WTC11 (cell line): ENCODE results near the gene AKAP10. TPM values are rescaled to one million over a fixed set of nuclear protein-coding genes. Genes with fewer than 3 reads are reported as not detected.
A peak's percentile ranks its signal among the peaks of the same experiment; 100 is the strongest.

Experiments used
- ATAC-seq: fragments of 200-7000 bp; cut with Tn5 transposase; 2 replicates; pipeline ENCODE4 v1.10.0; 2021; ENCODE audit warnings: mild to moderate bottlenecking, moderate library complexity
- CTCF ChIA-PET: fragments of 300-600 bp; sonication (Branson Sonifier 250); formaldehyde crosslinking; loops from one replicate; lab custom pipeline; 2021; ENCODE audit warnings: antibody characterized with exemption; lab: Charles Lee
- POLR2A ChIA-PET: fragments of 350-600 bp; sonication (Branson Sonifier 250); formaldehyde crosslinking; loops from one replicate; lab custom pipeline; 2021; ENCODE audit warnings: antibody characterized with exemption; lab: Charles Lee
- DNase-seq: peaks from one replicate; pipeline ENCODE4 v3.0.0; 2021; ENCODE audit warnings: low spot score
- H3K27ac Mint-ChIP-seq: 2 replicates; pipeline ENCODE4 v1.8.0; 2021; ENCODE audit warnings: mixed read lengths
- H3K27me3 Mint-ChIP-seq: 2 replicates; pipeline ENCODE4 v1.8.0; 2021; ENCODE audit warnings: low read depth, mild to moderate bottlenecking, moderate library complexity, mixed read lengths
- H3K36me3 Mint-ChIP-seq: 2 replicates; pipeline ENCODE4 v1.8.0; 2021; ENCODE audit warnings: mixed read lengths
- H3K4me1 Mint-ChIP-seq: 2 replicates; pipeline ENCODE4 v1.8.0; 2022; ENCODE audit warnings: mixed read lengths
- H3K4me3 Mint-ChIP-seq: 2 replicates; pipeline ENCODE4 v1.8.0; 2021; ENCODE audit warnings: mild to moderate bottlenecking, moderate library complexity, mixed read lengths
- H3K9me3 Mint-ChIP-seq: 2 replicates; pipeline ENCODE4 v1.8.0; 2021; ENCODE audit warnings: mixed read lengths
- ATF3 ChIP-seq: sonication (generic); formaldehyde crosslinking; conservative IDR thresholded peaks from 2 replicates; pipeline ENCODE4 v1.8.1; 2022; ENCODE audit warnings: mild to moderate bottlenecking, missing genetic modification reagents
- CREM ChIP-seq: sonication (generic); formaldehyde crosslinking; IDR thresholded peaks from 2 replicates; pipeline ENCODE4 v1.8.1; 2022; ENCODE audit warnings: mild to moderate bottlenecking, missing genetic modification reagents, moderate library complexity
- ETV6 ChIP-seq: sonication (generic); formaldehyde crosslinking; IDR thresholded peaks from 2 replicates; pipeline ENCODE4 v1.8.1; 2022; ENCODE audit warnings: mild to moderate bottlenecking, missing genetic modification reagents
- FOXJ3 ChIP-seq: sonication (generic); formaldehyde crosslinking; IDR thresholded peaks from 2 replicates; pipeline ENCODE4 v1.9.0; 2021; ENCODE audit warnings: missing genetic modification reagents, mild to moderate bottlenecking, borderline replicate concordance
- FOXP1 ChIP-seq: sonication (generic); formaldehyde crosslinking; IDR thresholded peaks from 2 replicates; pipeline ENCODE4 v1.8.0; 2022; ENCODE audit warnings: missing genetic modification reagents, mild to moderate bottlenecking, moderate library complexity, borderline replicate concordance
- HMGA2 ChIP-seq: fragments of 250-450 bp; sonication (Bioruptor Pico); IDR thresholded peaks from 2 replicates; pipeline ENCODE4 v1.4.0; 2021; ENCODE audit warnings: mild to moderate bottlenecking, moderate library complexity
- IRF1 ChIP-seq: sonication (generic); formaldehyde crosslinking; IDR thresholded peaks from 2 replicates; pipeline ENCODE4 v1.8.0; 2023; ENCODE audit warnings: missing genetic modification reagents
- MXD4 ChIP-seq: fragments of 250-450 bp; sonication (Bioruptor Pico); IDR thresholded peaks from 2 replicates; pipeline ENCODE4 v1.8.0; 2021; ENCODE audit warnings: mild to moderate bottlenecking, moderate library complexity, borderline replicate concordance
- NFATC4 ChIP-seq: fragments of 250-450 bp; sonication (Bioruptor Pico); IDR thresholded peaks from 2 replicates; pipeline ENCODE4 v1.9.0; 2021; ENCODE audit warnings: mild to moderate bottlenecking
- NFYB ChIP-seq: sonication (generic); formaldehyde crosslinking; conservative IDR thresholded peaks from 2 replicates; pipeline ENCODE4 v1.8.0; 2022; ENCODE audit warnings: low read depth, missing genetic modification reagents
- TCF7 ChIP-seq: sonication (generic); formaldehyde crosslinking; IDR thresholded peaks from 2 replicates; pipeline ENCODE4 v1.8.0; 2022; ENCODE audit warnings: mild to moderate bottlenecking, low read depth, missing genetic modification reagents, moderate library complexity
- TEAD4 ChIP-seq: sonication (generic); formaldehyde crosslinking; IDR thresholded peaks from 2 replicates; pipeline ENCODE4 v1.8.0; 2022; ENCODE audit warnings: mild to moderate bottlenecking, missing genetic modification reagents
- TP53 ChIP-seq: sonication (generic); formaldehyde crosslinking; IDR thresholded peaks from 2 replicates; pipeline ENCODE4 v1.8.1; 2023; ENCODE audit warnings: mild to moderate bottlenecking, missing genetic modification reagents
- USF2 ChIP-seq: sonication (generic); formaldehyde crosslinking; IDR thresholded peaks from 2 replicates; pipeline ENCODE4 v1.8.1; 2023; ENCODE audit warnings: mild to moderate bottlenecking, missing genetic modification reagents, moderate library complexity
- ZBTB43 ChIP-seq: sonication (generic); formaldehyde crosslinking; IDR thresholded peaks from 2 replicates; pipeline ENCODE4 v1.8.1; 2023; ENCODE audit warnings: mild to moderate bottlenecking, missing genetic modification reagents
- ZNF121 ChIP-seq: sonication (generic); formaldehyde crosslinking; IDR thresholded peaks from 2 replicates; pipeline ENCODE4 v1.8.0; 2023; ENCODE audit warnings: missing genetic modification reagents
- ZNF219 ChIP-seq: sonication (generic); formaldehyde crosslinking; IDR thresholded peaks from 2 replicates; pipeline ENCODE4 v1.8.0; 2023; ENCODE audit warnings: missing genetic modification reagents, mild to moderate bottlenecking, borderline replicate concordance
- ZNF232 ChIP-seq: sonication (generic); formaldehyde crosslinking; IDR thresholded peaks from 2 replicates; pipeline ENCODE4 v1.8.0; 2022; ENCODE audit warnings: mild to moderate bottlenecking, missing genetic modification reagents
- ZNF263 ChIP-seq: sonication (generic); formaldehyde crosslinking; IDR thresholded peaks from 2 replicates; pipeline ENCODE4 v1.8.1; 2022; ENCODE audit warnings: low read depth, mild to moderate bottlenecking, moderate library complexity, missing genetic modification reagents
- ZNF416 ChIP-seq: fragments of 250-450 bp; sonication (Bioruptor Pico); IDR thresholded peaks from 2 replicates; pipeline ENCODE4 v1.9.0; 2021; ENCODE audit warnings: mild to moderate bottlenecking, inconsistent platforms
- ZNF423 ChIP-seq: fragments of 250-450 bp; sonication (Bioruptor Pico); IDR thresholded peaks from 2 replicates; pipeline ENCODE4 v2.1.2; 2022; ENCODE audit warnings: mild to moderate bottlenecking, moderate library complexity
- ZNF425 ChIP-seq: fragments of 250-450 bp; sonication (Bioruptor Pico); conservative IDR thresholded peaks from 2 replicates; pipeline ENCODE4 v1.9.0; 2021; ENCODE audit warnings: mild to moderate bottlenecking
- total RNA-seq: library from RNA; stranded (reverse); gene quantifications from 3 replicates; pipeline ENCODE4 v1.2.3, GENCODE V29; 2021
- TF ChIP-seq, protein P1 (sequence below): fragments of 250-450 bp; sonication (Bioruptor Pico); IDR thresholded peaks from 2 replicates; pipeline ENCODE4 v1.9.0; 2021; ENCODE audit warnings: mild to moderate bottlenecking

AKAP10 gene
- total RNA-seq, 1 experiment from 2014 or later: 29.9 TPM

DNA sequence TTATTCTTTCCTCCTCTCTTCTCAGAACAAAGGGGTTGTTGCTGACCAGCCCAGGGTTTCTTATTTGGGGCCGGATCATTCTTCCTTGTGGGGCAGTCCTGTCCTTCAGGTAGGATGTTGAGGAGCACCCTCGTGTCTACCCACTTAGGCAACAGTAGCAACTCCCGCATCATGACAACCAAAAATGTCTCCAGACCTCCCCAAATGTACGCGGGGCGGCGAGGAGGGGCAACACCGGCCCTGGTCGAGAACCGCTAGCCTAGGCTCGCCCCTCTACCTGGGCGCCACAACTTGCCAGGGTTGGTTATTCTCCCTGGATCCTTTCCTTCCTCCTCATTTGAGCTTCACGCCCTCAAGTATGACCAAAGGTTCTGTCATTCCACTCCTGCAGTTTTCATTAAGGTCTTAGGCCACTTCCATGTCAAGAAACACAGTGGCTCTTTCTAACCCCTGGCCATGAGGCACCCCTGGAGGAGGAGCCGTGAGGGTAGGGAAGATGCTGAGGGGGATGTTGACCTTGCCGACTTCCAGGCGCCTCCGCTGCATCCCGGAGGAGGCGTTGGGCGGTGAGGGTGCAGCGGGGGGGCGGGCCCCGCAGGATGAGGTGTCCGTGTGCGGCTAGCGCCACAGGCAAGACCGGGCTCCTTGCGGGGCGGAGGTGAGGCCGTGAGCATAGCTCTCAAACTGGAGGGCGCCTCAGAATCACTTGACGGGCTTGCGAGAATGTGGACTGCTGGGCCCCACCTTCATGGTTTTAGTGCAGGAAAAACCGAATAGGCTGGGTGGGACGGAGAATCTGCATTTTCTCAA, 30.8 kb upstream of the AKAP10 start:
- ChIA-PET CTCF (interaction anchor here (0.6 to 3.3 kb wide), 31 partner anchors 8 to 630 kb away, joined by 3 to 52 read pairs (median 4); partner anchors contain the start of genes AKAP10, MAPK7 and ULK2), POLR2A (interaction anchor here (1.1 kb wide), 1 partner anchor 31 kb away, joined by 3 read pairs; the partner anchor contains the start of gene AKAP10)
- peaks cover 42% of the 10 kb centered on the region for H3K27me3 Mint-ChIP-seq
- H3K27ac Mint-ChIP-seq: no peak overlapping the region
- peak; percentile 54 for DNase-seq
- H3K9me3 Mint-ChIP-seq: no peaks in the 10 kb centered on the region
- no peaks in the 10 kb centered on the region for H3K36me3 Mint-ChIP-seq
- ATAC-seq: peak; percentile 36
- peak overlapping the region; percentile 92 for H3K4me3 Mint-ChIP-seq
- H3K4me1 Mint-ChIP-seq: peaks cover 15% of the 10 kb centered on the region
- TF ChIP-seq FOXP1 (CRISPR knock-in tag) (peak; percentile 14; the same call in 1 of the 2 replicates), ZBTB43 (0 out of 2 replicates have a peak, but pooled peaks have one; percentile 27), ATF3 (CRISPR knock-in tag) (no peak), TCF7 (0 out of 2 replicates have a peak, but pooled peaks have one; percentile 23), ZNF263 (CRISPR knock-in tag) (peak; percentile 62; the same call in 1 of the 2 replicates)

- ATAC-seq: peak; percentile 16; the same call in 1 of the 2 replicates
- H3K27ac Mint-ChIP-seq: no peak overlapping the region
Observed at GRCh38 chr17:19996502-19996901, 18.9 kb upstream of the AKAP10 start.

DNA sequence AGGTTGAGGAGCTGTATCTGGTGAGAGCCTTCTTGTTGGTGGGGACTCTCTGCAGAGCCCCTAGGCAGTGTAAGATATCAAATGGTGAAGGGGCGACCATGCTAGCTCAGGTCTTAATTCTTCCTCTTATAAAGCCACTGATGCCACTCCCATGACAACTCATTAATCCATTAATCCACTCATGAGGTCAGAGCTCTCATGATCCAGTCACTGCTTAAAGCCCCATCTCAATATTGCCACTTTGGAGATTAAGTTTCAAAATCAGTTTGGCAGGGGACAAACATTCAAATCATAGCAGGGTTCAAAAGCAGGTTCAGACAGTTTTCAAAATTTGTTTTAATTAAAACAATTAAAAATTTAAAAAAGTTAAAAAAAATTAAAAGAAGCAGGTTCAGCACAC, 18.5 kb upstream of the AKAP10 start:
- H3K9me3 Mint-ChIP-seq: no peaks in the 10 kb centered on the region
- no peaks in the 10 kb centered on the region for H3K36me3 Mint-ChIP-seq
- CTCF ChIA-PET: interaction anchor here (1.1 to 1.8 kb wide), 3 partner anchors 13 to 125 kb away, joined by 3 to 8 read pairs (median 4); partner anchors contain the start of gene SPECC1
- POLR2A ChIA-PET: no interaction called here
- H3K4me3 Mint-ChIP-seq: no peak overlapping the region
- ATAC-seq: no peak
- DNase-seq: no peak
- no peak overlapping the region for H3K27ac Mint-ChIP-seq
- H3K4me1 Mint-ChIP-seq: peaks cover 2% of the 10 kb centered on the region
- H3K27me3 Mint-ChIP-seq: no peaks in the 10 kb centered on the region; the same call in 1 of the 2 replicates
- no peak for TF ChIP-seq USF2
- no peak for TF ChIP-seq ZNF425 (CRISPR knock-in tag)
- no peak for TF ChIP-seq ZNF232 (CRISPR knock-in tag)
- TF ChIP-seq TEAD4 (CRISPR knock-in tag): no peak
- TF ChIP-seq ATF3 (CRISPR knock-in tag): no peak
- TF ChIP-seq CREM (CRISPR knock-in tag): no peak
- no peak for TF ChIP-seq ZNF416
- no peak for TF ChIP-seq NFATC4 (CRISPR knock-in tag)
- TF ChIP-seq ZNF219: no peak
- TF ChIP-seq, protein P1, sequence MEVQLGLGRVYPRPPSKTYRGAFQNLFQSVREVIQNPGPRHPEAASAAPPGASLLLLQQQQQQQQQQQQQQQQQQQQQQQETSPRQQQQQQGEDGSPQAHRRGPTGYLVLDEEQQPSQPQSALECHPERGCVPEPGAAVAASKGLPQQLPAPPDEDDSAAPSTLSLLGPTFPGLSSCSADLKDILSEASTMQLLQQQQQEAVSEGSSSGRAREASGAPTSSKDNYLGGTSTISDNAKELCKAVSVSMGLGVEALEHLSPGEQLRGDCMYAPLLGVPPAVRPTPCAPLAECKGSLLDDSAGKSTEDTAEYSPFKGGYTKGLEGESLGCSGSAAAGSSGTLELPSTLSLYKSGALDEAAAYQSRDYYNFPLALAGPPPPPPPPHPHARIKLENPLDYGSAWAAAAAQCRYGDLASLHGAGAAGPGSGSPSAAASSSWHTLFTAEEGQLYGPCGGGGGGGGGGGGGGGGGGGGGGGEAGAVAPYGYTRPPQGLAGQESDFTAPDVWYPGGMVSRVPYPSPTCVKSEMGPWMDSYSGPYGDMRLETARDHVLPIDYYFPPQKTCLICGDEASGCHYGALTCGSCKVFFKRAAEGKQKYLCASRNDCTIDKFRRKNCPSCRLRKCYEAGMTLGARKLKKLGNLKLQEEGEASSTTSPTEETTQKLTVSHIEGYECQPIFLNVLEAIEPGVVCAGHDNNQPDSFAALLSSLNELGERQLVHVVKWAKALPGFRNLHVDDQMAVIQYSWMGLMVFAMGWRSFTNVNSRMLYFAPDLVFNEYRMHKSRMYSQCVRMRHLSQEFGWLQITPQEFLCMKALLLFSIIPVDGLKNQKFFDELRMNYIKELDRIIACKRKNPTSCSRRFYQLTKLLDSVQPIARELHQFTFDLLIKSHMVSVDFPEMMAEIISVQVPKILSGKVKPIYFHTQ: no peak
- no peak for TF ChIP-seq MXD4 (CRISPR knock-in tag)
- TF ChIP-seq HMGA2 (CRISPR knock-in tag): no peak
- TF ChIP-seq IRF1: no peak
- TF ChIP-seq FOXJ3 (CRISPR knock-in tag): no peak
- TF ChIP-seq ZNF121 (CRISPR knock-in tag): no peak

More at GRCh38 chr17:19996502-19996901, 18.9 kb upstream of the AKAP10 start:
- no peaks in the 10 kb centered on the region; the same call in 1 of the 2 replicates for H3K27me3 Mint-ChIP-seq
- no peaks in the 10 kb centered on the region for H3K36me3 Mint-ChIP-seq
- H3K4me1 Mint-ChIP-seq: no peaks in the 10 kb centered on the region; the same call in 1 of the 2 replicates
- peak; percentile 32 for DNase-seq
- ChIA-PET CTCF (interaction anchor here (0.5 to 1.8 kb wide), 4 partner anchors 12 to 268 kb away, joined by 3 to 8 read pairs (median 4); partner anchors contain the start of gene SPECC1), POLR2A (no interaction called here)
- no peaks in the 10 kb centered on the region for H3K9me3 Mint-ChIP-seq
- no peak for TF ChIP-seq ZNF423 (CRISPR knock-in tag)
- no peak for TF ChIP-seq NFYB (CRISPR knock-in tag)
- no peak for TF ChIP-seq ETV6 (CRISPR knock-in tag)
- TF ChIP-seq TP53 (CRISPR knock-in tag): no peak
- H3K4me3 Mint-ChIP-seq: no peak overlapping the region
